Activated T-cell treated with anti-CD3 and anti-CD28 coated beads, Interleukin-2, amount 50 U/mL, for 24 hours (primary cell): ENCODE measurements around the gene SIDT1.
A peak's percentile ranks its signal among the peaks of the same experiment; 100 is the strongest.

Experiments
- DNase-seq: peaks from one replicate; pipeline ENCODE4 v3.0.0-alpha.2; 2020
- H3K27ac Mint-ChIP-seq: 2 replicates; pipeline ENCODE4 v1.8.0; 2020; ENCODE audit warnings: mild to moderate bottlenecking, mixed read lengths
- H3K27me3 Mint-ChIP-seq: 2 replicates; pipeline ENCODE4 v1.8.0; 2020; ENCODE audit warnings: mixed read lengths
- H3K36me3 Mint-ChIP-seq: 2 replicates; pipeline ENCODE4 v1.8.0; 2020; ENCODE audit warnings: low read depth, mixed read lengths
- H3K4me1 Mint-ChIP-seq: 2 replicates; pipeline ENCODE4 v1.8.0; 2020; ENCODE audit warnings: low read depth, mixed read lengths
- H3K4me3 Mint-ChIP-seq: 2 replicates; pipeline ENCODE4 v1.8.0; 2020; ENCODE audit warnings: mild to moderate bottlenecking, moderate library complexity, mixed read lengths
- H3K9me3 Mint-ChIP-seq: 2 replicates; pipeline ENCODE4 v1.8.0; 2020; ENCODE audit warnings: mixed read lengths

The SIDT1 gene

DNA sequence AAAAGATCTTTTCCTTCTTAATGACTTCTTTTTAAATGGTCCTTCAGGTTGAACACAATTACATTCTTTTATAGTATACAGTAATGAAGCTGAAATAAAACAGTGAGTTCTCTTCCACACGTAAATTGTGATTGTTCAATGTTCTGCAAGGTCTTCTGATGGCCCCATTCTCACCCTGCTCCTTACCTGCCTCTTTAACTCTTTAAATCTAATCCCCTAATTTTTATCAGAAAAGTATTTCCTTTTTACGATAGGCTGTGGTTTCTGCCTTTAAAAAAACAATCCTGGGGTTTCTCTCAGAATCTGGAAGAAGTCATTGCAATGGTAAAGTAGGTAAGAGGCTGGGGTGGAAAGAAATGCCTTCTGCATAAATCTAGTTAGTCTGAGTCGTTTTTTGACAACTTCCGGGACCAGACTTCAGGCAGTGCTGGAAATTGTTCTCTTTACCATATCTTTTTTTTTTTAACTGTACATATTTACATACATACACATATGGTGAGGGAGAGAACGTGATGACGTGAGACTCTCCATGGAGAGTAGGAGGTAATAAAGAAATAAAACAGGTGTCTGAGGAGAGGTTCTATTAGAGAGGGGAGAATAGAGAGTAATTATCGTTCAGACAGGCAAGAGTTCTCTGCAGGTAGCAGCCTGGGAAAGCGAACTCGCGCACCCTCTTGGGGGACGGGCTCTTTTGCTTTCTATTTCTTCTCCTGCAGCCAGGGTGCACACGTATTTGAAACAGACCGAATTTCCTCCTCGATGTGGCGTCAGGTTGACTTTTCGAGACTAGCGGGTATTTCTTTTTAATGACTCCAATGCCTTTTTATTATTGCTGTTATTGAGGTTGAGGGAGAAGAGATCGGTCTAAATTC lies at the start of gene SIDT1:
Gene SIDT1 (plus strand): TSS at position 730 of the 872 bp plus-strand sequence. CDS start 467 bp downstream, outside the sequence.
- peaks cover 48% of the 10 kb centered on the region for H3K4me1 Mint-ChIP-seq
- H3K4me3 Mint-ChIP-seq = peak within 1 kb of the TSS; percentile 97
- H3K9me3 Mint-ChIP-seq = no peaks in the 10 kb centered on the region
- H3K27me3 Mint-ChIP-seq = no peaks in the 10 kb centered on the region
- peaks cover 25% of the 10 kb centered on the region for H3K36me3 Mint-ChIP-seq
- peak within 1 kb of the TSS; percentile 96 for H3K27ac Mint-ChIP-seq
- DNase-seq = peak; percentile 73

DNA sequence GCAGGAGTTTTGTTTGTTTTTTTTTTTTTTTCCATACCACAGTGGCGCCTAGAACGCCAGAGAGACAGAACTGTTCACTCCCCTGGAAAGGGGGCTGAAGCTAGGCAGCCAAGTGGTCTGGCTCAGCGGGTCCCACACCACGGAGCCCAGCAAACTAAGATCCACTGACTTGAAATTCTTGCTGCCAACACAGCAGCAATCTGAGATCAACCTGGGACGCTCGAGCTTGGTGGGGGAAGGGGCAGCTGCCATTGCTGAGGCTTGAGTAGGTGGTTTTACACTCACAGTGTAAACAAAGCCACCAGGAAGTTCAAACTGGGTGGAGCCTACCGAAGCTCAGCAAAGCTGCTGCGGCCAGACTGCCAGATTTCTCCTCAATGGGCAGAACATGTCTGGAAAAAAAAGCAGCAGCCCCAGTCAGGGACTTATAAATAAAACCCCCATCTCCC lies 47.2 kb upstream of the SIDT1 start:
- Mint-ChIP-seq H3K9me3 (peaks cover 14% of the 10 kb centered on the region), H3K4me3 (no peak overlapping the region), H3K4me1 (peaks cover 6% of the 10 kb centered on the region), H3K27ac (no peak overlapping the region), H3K36me3 (peaks cover 47% of the 10 kb centered on the region), H3K27me3 (no peaks in the 10 kb centered on the region)
- DNase-seq = no peak

DNA sequence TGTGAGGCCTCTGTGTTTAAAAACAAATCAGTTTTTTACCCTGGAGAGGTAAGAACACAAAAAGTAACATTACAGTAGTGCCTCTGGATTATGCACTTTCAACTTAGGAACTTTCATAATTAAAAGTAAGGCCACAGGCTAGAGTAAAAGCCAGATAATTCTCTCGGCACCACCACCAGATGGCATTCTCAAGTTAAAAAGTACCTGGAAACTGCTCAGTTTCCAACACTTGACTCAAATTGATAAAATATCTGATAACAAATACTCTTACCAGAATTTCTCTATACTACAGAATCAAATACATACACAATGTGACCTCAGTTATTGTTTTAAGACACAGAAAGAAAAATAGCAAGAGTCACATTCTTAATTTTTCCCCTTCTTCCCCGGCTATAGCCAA lies 37.3 kb upstream of the SIDT1 start:
- H3K27ac Mint-ChIP-seq = peak overlapping the region; percentile 59
- peaks cover 4% of the 10 kb centered on the region for H3K4me1 Mint-ChIP-seq
- H3K27me3 Mint-ChIP-seq = no peaks in the 10 kb centered on the region
- no peak for DNase-seq
- H3K9me3 Mint-ChIP-seq = no peaks in the 10 kb centered on the region
- peaks cover 64% of the 10 kb centered on the region for H3K36me3 Mint-ChIP-seq
- no peak overlapping the region for H3K4me3 Mint-ChIP-seq

DNA sequence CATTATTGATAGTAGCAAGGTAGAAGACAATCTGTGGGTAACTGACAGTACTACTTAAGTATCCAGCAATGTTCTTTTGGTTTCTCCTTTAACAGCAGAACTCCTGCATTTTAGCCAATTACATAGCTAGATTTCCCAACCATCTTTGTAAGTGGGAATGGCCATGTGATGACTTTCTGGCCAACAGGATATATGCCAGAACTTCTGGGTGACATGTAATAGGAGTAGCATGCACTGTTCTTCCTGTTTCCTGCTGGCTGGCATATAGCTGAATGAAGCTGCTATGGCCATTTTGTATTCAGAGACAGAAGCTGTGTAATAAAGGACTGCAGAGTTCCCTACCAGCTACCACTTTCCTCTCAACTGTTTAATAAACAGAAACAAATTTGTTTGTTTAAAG lies 35.4 kb upstream of the SIDT1 start:
- no peak overlapping the region for H3K27ac Mint-ChIP-seq
- H3K27me3 Mint-ChIP-seq = no peaks in the 10 kb centered on the region
- H3K4me3 Mint-ChIP-seq = no peak overlapping the region
- H3K36me3 Mint-ChIP-seq = peaks cover 69% of the 10 kb centered on the region
- peaks cover 11% of the 10 kb centered on the region for H3K4me1 Mint-ChIP-seq
- DNase-seq = no peak
- no peaks in the 10 kb centered on the region for H3K9me3 Mint-ChIP-seq

DNA sequence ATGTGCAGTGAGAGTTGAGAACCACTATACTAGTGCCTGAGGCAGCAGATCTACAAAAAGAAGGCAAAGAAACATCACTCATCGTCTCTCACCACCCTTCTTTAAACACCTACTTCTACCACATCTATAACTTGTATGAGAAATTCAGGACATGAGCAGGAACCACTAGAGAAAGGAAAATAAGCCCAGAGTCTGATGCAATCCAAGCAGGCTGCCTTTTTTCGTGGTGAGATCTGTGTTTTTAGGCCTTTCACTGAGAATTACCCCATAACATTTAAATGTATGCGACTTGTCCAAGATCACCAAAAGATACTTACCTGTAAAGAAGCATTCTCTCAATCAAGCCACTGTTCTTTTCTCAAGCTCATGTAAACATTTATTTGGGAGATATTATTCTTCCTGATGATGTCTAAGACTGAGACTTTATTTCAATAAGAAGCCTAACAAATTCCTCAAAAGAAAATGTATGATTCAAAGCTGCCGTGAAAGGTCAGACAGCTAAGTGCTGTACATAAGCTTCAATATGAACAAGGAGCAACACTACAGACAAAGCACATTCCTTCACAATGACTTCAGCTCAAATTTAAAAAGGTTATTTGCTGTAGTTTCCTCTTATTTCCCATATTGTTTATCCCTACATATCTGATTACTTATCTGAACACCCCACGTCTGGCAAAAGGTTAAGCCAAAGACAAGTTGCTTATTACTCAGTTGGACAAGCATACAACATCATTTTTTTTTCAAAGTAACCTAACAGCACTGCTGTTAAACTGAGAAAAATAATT lies 33.9 kb upstream of the SIDT1 start:
- H3K36me3 Mint-ChIP-seq = peaks cover 69% of the 10 kb centered on the region
- H3K4me1 Mint-ChIP-seq = peaks cover 11% of the 10 kb centered on the region
- peak overlapping the region; percentile 19 for H3K27ac Mint-ChIP-seq
- DNase-seq = no peak
- H3K27me3 Mint-ChIP-seq = no peaks in the 10 kb centered on the region
- no peaks in the 10 kb centered on the region for H3K9me3 Mint-ChIP-seq
- H3K4me3 Mint-ChIP-seq = no peak overlapping the region

DNA sequence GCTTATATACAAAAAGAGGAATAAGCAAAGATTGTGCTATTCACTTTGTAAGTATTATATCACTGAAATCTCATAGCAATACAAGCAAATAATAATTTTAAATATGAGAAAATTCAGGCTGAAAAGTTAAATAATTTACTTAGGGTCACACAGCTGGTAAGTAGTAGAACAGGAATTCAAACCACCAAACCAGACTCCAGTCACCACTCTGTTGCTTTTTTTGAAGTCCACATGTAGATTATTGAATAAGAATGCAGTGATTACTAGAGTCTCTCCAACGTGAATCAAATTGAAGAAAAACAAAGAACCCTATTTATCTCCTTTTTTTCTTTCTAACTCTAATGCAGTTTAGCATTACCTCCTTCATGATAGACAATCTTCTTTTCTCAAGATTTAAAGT lies 33.3 kb upstream of the SIDT1 start:
- Mint-ChIP-seq H3K4me3 (no peak overlapping the region), H3K27me3 (no peaks in the 10 kb centered on the region), H3K36me3 (peaks cover 70% of the 10 kb centered on the region), H3K9me3 (no peaks in the 10 kb centered on the region), H3K4me1 (peaks cover 11% of the 10 kb centered on the region), H3K27ac (no peak overlapping the region)
- no peak for DNase-seq

DNA sequence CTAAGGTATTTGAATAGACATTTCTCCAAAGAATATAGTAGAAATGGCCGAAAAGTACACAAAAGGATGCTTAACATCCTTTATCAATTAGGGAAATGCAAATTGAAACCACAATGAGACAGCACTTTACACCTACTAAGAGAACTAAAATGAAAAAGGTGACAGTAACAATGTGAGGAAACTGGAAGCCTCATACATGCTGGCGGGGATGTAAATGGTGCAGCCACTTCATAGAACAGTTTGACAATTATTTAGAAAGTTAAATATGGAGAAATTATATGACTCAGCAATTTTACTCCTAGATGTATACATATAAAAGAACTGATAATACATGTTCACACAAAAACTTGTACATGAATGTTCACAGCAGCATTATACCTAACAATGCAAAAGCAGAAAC lies 30.8 kb upstream of the SIDT1 start:
- H3K9me3 Mint-ChIP-seq = no peaks in the 10 kb centered on the region
- H3K27me3 Mint-ChIP-seq = no peaks in the 10 kb centered on the region
- H3K4me3 Mint-ChIP-seq = no peak overlapping the region
- peaks cover 82% of the 10 kb centered on the region for H3K36me3 Mint-ChIP-seq
- H3K27ac Mint-ChIP-seq = no peak overlapping the region
- H3K4me1 Mint-ChIP-seq = peaks cover 7% of the 10 kb centered on the region
- no peak for DNase-seq

DNA sequence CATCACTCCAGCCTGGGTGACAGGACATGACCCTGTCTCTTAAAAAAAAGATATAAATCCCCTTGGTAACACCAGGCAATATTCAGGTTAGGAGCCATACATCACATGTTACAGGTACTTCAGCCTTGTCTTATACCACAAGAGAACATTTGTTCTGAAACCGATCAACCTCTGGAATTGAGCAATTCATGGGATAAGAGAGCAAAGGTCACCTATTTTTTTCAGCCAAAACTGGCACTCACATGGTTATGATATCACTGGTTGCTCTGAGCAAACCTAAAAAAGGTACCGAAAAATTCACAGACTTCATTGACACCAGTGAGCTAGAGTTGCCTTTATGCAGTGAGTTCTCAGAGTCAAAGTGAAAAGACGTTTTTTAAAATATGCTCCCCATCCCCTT lies 26.5 kb upstream of the SIDT1 start:
- peaks cover 12% of the 10 kb centered on the region for H3K4me1 Mint-ChIP-seq
- H3K27ac Mint-ChIP-seq = no peak overlapping the region
- no peak overlapping the region for H3K4me3 Mint-ChIP-seq
- H3K9me3 Mint-ChIP-seq = no peaks in the 10 kb centered on the region
- no peaks in the 10 kb centered on the region for H3K27me3 Mint-ChIP-seq
- peaks cover 52% of the 10 kb centered on the region for H3K36me3 Mint-ChIP-seq
- no peak for DNase-seq

DNA sequence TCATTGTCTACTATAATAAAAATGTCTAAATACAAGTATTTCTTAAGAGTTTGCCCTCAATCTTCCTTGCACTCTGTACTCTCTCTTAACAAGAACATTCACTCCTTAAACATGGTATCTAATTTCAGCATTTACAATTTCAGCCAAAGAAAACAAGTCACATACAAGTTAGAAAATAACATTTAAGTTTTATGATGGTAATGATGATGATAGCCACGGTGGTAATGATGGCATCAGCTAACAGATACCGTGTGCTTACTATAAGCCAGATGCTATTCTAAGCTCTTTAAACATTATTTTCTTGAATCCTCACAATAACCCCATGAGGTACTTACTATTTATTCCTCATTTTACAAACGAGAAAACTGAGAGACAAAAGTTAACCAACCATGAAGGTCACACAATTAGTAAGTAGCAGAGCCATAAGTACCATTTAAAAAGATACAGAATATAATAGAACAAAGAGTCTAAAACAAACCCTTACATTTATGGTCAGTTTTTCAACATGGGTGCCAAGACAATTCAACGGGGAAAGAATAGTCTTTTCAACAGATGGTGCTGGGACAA lies 24.8 kb upstream of the SIDT1 start:
- Mint-ChIP-seq H3K4me3 (no peak overlapping the region), H3K27me3 (no peaks in the 10 kb centered on the region), H3K36me3 (peaks cover 40% of the 10 kb centered on the region), H3K27ac (no peak overlapping the region), H3K9me3 (no peaks in the 10 kb centered on the region), H3K4me1 (peaks cover 8% of the 10 kb centered on the region)
- no peak for DNase-seq

DNA sequence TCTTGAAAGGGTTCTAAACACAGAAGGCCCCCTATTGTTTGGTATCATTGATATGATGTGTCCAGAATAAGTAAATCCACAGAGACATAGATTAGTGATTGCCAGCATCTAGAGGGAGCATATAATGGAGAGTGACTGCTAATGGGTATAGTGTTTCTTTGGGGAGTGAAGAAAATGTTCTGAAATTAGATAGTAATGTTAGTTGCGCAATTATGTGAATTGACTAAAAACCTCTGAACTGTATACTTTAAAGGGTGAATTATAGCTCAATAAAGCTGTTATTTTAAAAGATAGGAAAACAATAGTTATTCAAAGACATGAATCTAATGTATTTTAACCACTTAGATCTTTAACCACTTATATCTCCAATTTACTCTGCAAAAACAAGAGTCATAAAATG lies 23.4 kb upstream of the SIDT1 start:
- no peak overlapping the region for H3K27ac Mint-ChIP-seq
- H3K4me3 Mint-ChIP-seq = no peak overlapping the region
- no peaks in the 10 kb centered on the region for H3K27me3 Mint-ChIP-seq
- peaks cover 33% of the 10 kb centered on the region for H3K36me3 Mint-ChIP-seq
- H3K9me3 Mint-ChIP-seq = no peaks in the 10 kb centered on the region
- peaks cover 9% of the 10 kb centered on the region for H3K4me1 Mint-ChIP-seq
- no peak for DNase-seq

DNA sequence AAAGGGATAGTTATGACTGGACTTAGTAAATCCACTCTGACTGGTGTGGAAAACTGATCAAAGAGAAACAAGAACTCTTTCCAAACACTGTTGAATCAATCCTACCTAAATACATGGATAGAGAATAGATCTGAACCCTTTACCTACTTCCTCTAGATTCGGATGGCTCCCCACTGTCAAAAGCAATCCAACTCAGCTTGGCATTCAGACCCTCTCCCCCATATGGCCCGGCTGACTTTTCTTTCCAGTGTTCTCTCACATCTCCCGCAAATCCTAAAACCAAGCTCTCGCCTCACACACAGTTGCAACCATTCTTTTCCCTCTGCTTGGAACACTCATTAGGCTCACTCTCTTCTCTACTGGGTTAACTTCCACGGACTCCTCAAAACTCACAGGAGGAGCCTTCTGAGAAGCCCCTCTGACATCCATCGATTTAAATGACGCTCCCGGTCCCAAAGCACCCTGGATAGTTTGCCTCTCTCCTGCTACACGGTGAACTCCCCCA lies 18.0 kb upstream of the SIDT1 start:
- no peak overlapping the region for H3K27ac Mint-ChIP-seq
- no peak for DNase-seq
- H3K4me3 Mint-ChIP-seq = no peak overlapping the region
- no peaks in the 10 kb centered on the region for H3K9me3 Mint-ChIP-seq
- peaks cover 9% of the 10 kb centered on the region for H3K36me3 Mint-ChIP-seq
- H3K27me3 Mint-ChIP-seq = peaks cover 18% of the 10 kb centered on the region
- H3K4me1 Mint-ChIP-seq = peaks cover 15% of the 10 kb centered on the region

DNA sequence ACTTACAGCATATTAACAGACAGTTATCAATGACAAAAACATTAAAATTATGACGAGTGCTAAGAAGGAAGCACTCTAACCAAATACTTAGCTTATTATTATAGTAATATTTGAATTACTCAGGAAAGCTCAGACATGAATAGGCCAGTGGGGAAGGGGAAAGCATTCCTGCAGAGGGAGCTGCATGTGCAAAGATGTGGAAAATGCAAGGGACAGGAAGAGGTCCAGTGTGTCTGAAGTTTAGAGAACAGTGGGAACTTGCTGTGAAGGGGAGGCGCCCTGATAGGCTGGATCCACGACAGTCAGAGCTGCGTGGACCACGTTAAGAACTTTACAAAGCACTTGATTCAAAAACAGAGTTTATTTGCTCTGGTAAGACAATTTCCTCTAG lies 16.2 kb upstream of the SIDT1 start:
- peaks cover 18% of the 10 kb centered on the region for H3K27me3 Mint-ChIP-seq
- H3K9me3 Mint-ChIP-seq = no peaks in the 10 kb centered on the region
- H3K36me3 Mint-ChIP-seq = peaks cover 3% of the 10 kb centered on the region
- H3K27ac Mint-ChIP-seq = peak overlapping the region; percentile 56
- H3K4me1 Mint-ChIP-seq = peaks cover 13% of the 10 kb centered on the region
- no peak for DNase-seq
- no peak overlapping the region for H3K4me3 Mint-ChIP-seq

DNA sequence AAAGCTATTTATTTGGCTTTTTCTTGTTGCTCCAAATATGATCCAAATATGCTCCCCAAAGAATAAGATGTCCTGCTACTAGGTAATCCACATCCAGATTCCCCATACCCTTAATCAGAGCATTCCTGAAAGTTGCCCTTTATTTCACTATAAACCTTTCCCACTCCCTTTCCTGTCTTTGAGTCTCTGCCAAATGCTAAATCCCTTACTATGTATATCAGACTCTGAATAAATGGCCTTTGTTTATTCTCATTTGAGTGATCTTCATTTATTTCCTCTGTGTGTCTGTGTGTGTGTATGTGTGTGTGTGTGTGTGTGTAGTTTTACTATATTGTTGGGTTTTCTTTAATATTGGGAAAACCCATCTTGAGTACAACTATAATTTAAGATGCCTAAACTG lies 10.4 kb upstream of the SIDT1 start:
- Mint-ChIP-seq H3K27me3 (peaks cover 13% of the 10 kb centered on the region), H3K4me3 (no peak overlapping the region), H3K27ac (no peak overlapping the region), H3K36me3 (no peaks in the 10 kb centered on the region), H3K9me3 (no peaks in the 10 kb centered on the region), H3K4me1 (no peaks in the 10 kb centered on the region)
- DNase-seq = no peak

DNA sequence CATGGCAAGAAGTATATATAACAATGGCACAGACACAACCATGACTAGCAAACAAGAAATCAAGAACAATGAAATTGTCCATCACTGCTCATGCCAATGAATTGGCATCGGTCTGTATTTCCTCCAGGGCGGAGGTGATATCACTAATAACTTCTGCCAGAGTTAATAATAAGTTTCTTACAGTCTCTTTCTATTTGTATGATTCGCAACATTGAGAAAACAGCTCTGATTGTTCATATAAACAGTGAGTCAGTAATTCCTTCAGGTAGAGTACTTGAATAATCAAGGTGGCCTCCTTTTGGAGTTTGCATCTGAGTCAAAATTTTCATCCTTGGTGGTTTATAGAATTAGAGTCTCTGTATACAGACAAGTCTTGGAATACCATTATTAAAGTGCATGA lies 9.1 kb upstream of the SIDT1 start:
- Mint-ChIP-seq H3K27ac (no peak overlapping the region), H3K9me3 (no peaks in the 10 kb centered on the region), H3K27me3 (peaks cover 11% of the 10 kb centered on the region), H3K4me3 (no peak overlapping the region), H3K36me3 (no peaks in the 10 kb centered on the region), H3K4me1 (no peaks in the 10 kb centered on the region)
- no peak for DNase-seq
